GM21529 (cell line): Measurements from ENCODE around the gene EHBP1.
"Not testable (repeated sequence)": the region's sequence is repeated elsewhere in the genome, so short reads cannot be mapped to it uniquely, and the experiment has no call there.

Source experiments
- ATAC-seq: cut with Tn5 transposase; IDR thresholded peaks from one replicate; pipeline ENCODE4 v1.9.1; 2021; ENCODE audit not compliant: unreplicated experiment

Gene EHBP1

DNA sequence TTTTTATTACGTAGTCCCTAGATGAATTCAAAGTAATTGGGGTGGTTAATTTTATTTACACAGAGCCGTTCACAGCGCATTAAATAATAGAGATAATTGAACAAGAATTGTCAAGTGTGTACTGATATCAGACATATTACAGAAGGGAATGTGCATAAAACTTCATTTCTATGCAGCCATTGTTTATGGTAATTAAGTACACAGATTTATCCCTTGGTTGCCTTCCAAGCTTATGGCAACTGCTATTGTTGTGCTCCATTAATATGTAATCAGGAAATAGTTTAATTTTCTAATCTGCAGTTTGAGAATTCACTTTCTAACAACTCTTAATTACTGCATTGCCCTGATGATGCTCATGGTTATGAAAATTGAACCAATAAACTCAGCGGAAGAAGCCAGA is 297.8 kb downstream of the EHBP1 start:
- ATAC-seq = no peak

GRCh38 chr2:63007813-63008458 is 302.4 kb downstream of the EHBP1 start:
- ATAC-seq = no peak

DNA sequence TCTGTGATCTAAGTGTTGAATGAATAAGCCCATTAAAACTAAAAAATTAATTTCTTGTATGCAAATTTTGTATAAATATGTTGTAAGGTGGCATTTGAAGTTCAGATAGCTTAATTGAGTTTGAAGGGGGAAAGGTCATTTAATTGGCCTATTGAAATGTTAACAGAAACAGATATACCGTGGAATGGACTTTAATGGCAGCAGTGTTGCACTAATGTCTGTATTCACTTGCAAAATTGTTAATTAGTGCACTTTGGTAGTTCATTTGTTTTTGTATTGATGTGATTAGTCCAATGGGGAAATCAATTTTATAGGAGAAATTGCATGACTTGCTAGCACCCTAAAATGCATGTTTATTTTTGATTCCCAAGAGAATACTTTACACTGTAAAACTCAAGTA is 303.3 kb downstream of the EHBP1 start:
- ATAC-seq = no peak

DNA sequence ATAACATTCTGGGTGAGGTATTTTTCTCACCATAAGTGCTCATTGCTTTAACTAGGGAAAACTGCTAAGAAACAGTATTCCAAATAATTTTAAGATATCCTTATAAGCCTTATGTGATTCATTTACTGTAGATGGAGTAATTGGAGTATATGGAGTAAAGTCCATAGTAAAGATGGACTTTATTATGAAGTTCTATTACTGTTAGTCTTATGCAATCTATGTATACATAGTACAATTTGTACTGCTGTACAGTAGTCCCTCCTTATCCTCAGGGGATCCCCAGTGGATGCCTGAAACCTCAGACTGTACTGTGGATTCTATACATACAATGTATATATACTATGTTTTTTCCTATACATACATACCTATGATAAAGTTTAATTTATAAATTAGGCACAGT is 304.0 kb downstream of the EHBP1 start:
- no peak for ATAC-seq

DNA sequence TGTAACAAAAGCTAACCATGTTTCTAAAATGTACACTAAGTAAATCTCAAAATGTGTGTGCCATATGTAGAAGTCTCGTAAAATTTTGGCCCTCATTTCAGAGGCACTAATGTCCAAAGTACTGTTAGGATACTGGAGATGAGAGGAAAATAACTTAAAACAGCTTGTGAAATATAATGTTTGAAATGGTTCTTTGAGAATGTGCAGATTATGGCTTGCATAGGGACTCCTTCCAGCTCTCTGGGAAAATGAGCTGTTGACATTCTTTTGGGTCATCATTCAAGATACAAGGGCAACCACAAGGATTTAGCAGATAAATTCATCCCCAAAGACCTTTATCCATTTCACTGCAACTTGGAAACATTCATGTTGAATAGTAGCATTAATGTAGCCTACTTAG is 307.0 kb downstream of the EHBP1 start:
- no peak for ATAC-seq

GRCh38 chr2:63013438-63013837 is 307.9 kb downstream of the EHBP1 start:
- ATAC-seq = no peak

- ATAC-seq = no peak
Observed at GRCh38 chr2:63015389-63015788, 309.9 kb downstream of the EHBP1 start.

- ATAC-seq = no peak
Observed at GRCh38 chr2:63018439-63018838, 312.9 kb downstream of the EHBP1 start.

GRCh38 chr2:63019686-63020085 is 314.2 kb downstream of the EHBP1 start:
- not testable (repeated sequence) for ATAC-seq

DNA sequence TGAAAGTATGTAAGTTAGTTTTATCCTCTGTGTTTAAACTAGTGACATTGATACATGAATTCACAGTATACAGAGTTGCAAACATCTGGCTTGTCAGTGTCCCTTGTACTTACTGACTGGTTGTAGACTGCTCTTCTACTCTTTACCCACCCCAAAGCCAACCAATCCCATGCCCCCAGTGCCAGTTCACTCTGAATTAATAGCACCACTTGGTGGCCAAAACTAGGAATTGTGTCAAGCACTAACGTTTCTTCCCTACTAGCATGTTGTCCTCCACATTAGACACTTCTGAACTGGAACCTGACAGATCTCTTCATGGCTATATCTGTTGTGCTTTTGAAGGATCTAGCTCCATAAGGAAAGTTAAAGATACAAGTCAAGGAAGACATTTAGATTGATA is 317.9 kb downstream of the EHBP1 start:
- no peak for ATAC-seq

GRCh38 chr2:63027220-63027619 is 321.7 kb downstream of the EHBP1 start:
- ATAC-seq = no peak

GRCh38 chr2:63029058-63029457 is 323.5 kb downstream of the EHBP1 start:
- no peak for ATAC-seq

DNA sequence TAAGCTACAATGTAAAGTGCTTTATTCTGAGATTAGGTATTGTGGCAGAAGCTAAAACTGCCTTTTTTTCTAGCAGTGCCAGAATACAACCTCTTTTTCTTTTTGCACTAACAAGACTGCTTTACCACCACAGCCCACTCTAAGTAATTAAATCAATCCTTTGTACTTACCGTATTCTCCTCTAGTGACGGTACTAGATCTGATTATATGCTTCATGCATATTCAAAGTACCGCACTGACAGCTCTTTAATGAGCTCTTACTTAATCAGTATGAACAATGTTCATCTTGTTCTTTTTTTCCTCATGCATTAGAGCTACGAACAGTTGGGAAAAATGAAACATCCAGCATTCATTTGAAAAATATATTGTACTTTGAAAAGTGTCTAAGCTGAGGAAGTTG is 329.0 kb downstream of the EHBP1 start:
- no peak for ATAC-seq

- no peak for ATAC-seq
Observed at GRCh38 chr2:63035169-63035568, 329.7 kb downstream of the EHBP1 start.

DNA sequence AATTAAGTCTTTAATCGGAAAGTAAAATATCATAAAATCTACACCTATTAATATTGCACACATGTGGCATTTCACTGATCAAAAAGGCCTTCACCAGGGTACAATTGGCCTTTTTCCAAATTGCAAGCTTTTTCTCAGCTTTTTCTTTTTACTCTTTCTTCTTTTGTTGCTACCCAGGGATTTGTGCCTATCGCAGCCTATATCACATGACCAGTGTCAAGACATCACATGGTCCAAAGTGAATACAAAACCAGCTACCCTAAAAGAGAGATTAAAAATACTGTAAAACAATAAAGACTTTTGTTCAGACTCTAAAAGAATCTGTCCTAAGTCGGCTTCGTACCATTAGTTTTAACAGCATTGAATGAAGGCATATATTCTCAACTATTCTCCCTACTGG is 330.1 kb downstream of the EHBP1 start:
- no peak for ATAC-seq

- ATAC-seq = no peak
Observed at GRCh38 chr2:63038034-63038433, 332.5 kb downstream of the EHBP1 start.

DNA sequence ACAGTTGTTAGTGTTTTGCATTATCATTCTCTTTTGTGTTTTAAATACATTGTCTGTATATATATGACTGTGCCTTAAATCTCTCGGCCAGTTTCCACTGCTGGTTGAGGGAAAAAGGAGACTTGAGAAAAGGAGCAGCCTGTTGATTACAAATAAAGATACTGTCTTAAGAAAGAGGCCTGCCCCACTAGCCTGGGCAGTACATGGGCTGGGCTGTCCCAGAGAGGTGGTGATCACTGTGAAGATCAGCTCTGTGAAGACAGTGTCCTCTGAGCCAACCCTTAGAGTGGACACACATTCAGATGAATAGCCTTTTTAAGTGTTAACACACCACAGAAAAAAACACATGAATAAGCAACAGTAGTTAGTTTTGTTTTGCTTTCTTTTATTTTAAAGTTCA is 335.1 kb downstream of the EHBP1 start:
- ATAC-seq = no peak

GRCh38 chr2:63041592-63041991 is 336.1 kb downstream of the EHBP1 start:
- ATAC-seq = no peak

DNA sequence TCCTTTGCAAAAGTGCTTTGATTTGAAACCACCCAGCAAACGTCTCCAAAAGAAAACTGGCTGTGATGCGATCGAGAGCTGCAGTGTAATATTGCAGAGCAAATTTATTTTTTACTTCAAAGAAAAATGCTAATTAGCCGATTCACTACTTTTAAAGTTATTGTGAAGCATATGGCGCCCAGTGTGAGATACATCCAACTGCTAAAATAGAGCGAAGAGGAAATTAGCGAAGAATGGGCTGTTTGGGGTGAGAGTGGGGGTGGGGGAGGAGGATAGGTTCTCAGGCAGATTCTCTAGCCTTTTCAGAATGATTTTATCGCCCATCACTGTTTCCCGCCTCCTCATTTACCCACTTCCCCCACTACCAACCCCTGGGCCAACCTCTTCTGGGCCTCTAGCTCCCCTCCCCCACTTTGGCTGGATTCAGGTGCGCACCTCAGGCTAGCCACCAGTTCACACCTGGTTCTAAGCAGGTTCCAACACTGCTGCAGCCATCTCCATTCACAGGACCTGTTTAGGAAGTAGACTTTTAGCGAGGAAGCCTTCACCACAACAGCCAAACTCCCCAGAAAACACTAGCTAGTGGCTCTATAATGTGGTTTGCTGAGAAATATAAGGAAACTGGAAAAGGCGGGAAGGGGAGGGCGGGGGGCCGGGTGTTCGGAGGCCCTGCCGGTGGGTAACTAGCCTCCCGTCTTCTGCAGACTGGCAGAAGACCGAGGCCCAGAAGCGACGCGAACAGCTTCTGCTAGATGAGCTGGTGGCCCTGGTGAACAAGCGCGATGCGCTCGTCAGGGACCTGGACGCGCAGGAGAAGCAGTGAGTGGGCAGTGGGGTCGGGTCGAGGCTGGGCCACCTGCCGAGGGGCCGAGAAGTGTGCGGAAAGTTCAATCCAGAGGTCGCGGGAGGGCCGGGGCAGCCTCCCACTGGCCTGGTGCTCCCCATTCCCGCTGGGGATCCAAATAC is 339.1 kb downstream of the EHBP1 start:
- ATAC-seq = no peak

DNA sequence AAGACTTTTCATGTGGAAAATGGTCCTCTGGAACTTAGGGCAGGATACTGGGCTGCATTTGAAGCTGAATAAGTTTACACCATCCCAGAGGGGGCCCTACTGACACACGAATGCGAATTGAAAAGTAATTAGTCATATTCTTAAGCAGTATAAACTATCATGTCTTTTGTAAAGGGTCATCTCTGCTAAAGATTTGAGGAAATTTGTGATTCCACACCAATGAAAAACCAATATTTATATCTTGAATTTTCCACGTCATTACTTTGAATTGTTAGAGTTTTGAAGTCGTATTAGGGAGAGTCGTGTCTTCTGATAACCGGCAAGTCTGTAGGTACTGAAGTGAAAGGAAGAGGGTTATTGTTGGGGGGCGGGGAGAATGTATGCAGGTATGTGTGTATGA is 341.0 kb downstream of the EHBP1 start:
- ATAC-seq = no peak

- ATAC-seq = no peak
Observed at GRCh38 chr2:63046961-63047320, 341.4 kb downstream of the EHBP1 start.
